HEK293T (cell line): ENCODE data around the gene F8.
A peak's percentile ranks its signal among the peaks of the same experiment; 100 is the strongest.

ENCODE experiments used
- CTCF ChIA-PET: fragments of 350-600 bp; formaldehyde crosslinking; extraction: SDS; loops from one replicate; lab custom pipeline; 2021; ENCODE audit warnings: antibody characterized with exemption, inconsistent platforms; lab: Yijun Ruan, JAX
- POLR2A ChIA-PET: fragments of 350-600 bp; formaldehyde crosslinking; extraction: SDS; loops from one replicate; lab custom pipeline; 2020; ENCODE audit warnings: antibody characterized with exemption, inconsistent platforms; lab: Yijun Ruan, JAX
- DNase-seq: peaks from one replicate; pipeline ENCODE4 v3.0.0; 2012; ENCODE audit warnings: mixed read lengths; ENCODE audit errors: extremely low spot score
- ARNT ChIP-seq: fragments of 450-650 bp; IDR thresholded peaks from 2 replicates; pipeline ENCODE4 v1.6.1; 2017; ENCODE audit warnings: mild to moderate bottlenecking
- BHLHE40 ChIP-seq: fragments of 450-650 bp; IDR thresholded peaks from 2 replicates; pipeline ENCODE4 v1.6.1; 2016; ENCODE audit warnings: mild to moderate bottlenecking, moderate library complexity, borderline replicate concordance
- CTBP1 ChIP-seq: fragments of 450-650 bp; IDR thresholded peaks from 2 replicates; pipeline ENCODE4 v1.6.1; 2016; ENCODE audit warnings: borderline replicate concordance
- ELF4 ChIP-seq: fragments of 450-650 bp; IDR thresholded peaks from 2 replicates; pipeline ENCODE4 v1.6.1; 2017; ENCODE audit warnings: antibody characterized with exemption
- FOXA1 ChIP-seq: fragments of 450-650 bp; IDR thresholded peaks from 2 replicates; pipeline ENCODE4 v1.6.1; 2016; ENCODE audit warnings: mild to moderate bottlenecking
- FOXK2 ChIP-seq: fragments of 450-650 bp; IDR thresholded peaks from 2 replicates; pipeline ENCODE4 v1.6.1; 2016; ENCODE audit warnings: mild to moderate bottlenecking
- FOXM1 ChIP-seq: fragments of 450-650 bp; IDR thresholded peaks from 2 replicates; pipeline ENCODE4 v1.6.1; 2017; ENCODE audit warnings: mild to moderate bottlenecking, borderline replicate concordance
- HDGF ChIP-seq: fragments of 450-650 bp; IDR thresholded peaks from 2 replicates; pipeline ENCODE4 v1.6.1; 2017; ENCODE audit warnings: antibody characterized with exemption, borderline replicate concordance
- L3MBTL2 ChIP-seq: fragments of 450-650 bp; conservative IDR thresholded peaks from 2 replicates; pipeline ENCODE4 v1.6.1; 2016; ENCODE audit warnings: mild to moderate bottlenecking
- LEF1 ChIP-seq: fragments of 450-650 bp; IDR thresholded peaks from 2 replicates; pipeline ENCODE4 v1.6.1; 2017; ENCODE audit warnings: mild to moderate bottlenecking, borderline replicate concordance
- NFRKB ChIP-seq: fragments of 450-650 bp; IDR thresholded peaks from 2 replicates; pipeline ENCODE4 v1.6.1; 2016; ENCODE audit warnings: mild to moderate bottlenecking, moderate library complexity
- PKNOX1 ChIP-seq: fragments of 450-650 bp; IDR thresholded peaks from 2 replicates; pipeline ENCODE4 v1.6.1; 2016
- SP1 ChIP-seq: fragments of 450-650 bp; IDR thresholded peaks from 2 replicates; pipeline ENCODE4 v1.6.1; 2017
- SUZ12 ChIP-seq: fragments of 450-650 bp; IDR thresholded peaks from 2 replicates; pipeline ENCODE4 v1.6.1; 2016; ENCODE audit warnings: mild to moderate bottlenecking
- TARDBP ChIP-seq: fragments of 450-650 bp; IDR thresholded peaks from 2 replicates; pipeline ENCODE4 v1.6.1; 2016
- ZNF384 ChIP-seq: fragments of 450-650 bp; IDR thresholded peaks from 2 replicates; pipeline ENCODE4 v1.6.1; 2016

Gene F8

GRCh38 chrX:155056471-155056870, 33.9 kb upstream of the F8 start:
- ChIA-PET POLR2A (no interaction called here), CTCF (interaction anchor here (0.8 to 1.6 kb wide), 6 partner anchors 8 to 139 kb away, joined by 3 to 7 read pairs (median 4); no protein-coding TSS in a partner anchor)
- DNase-seq, result no peak
- TF ChIP-seq PKNOX1 (no peak), FOXA1 (no peak), FOXK2 (no peak), TARDBP (no peak), CTBP1 (no peak), LEF1 (no peak)

GRCh38 chrX:155055494-155055893, 33.0 kb upstream of the F8 start:
- TF ChIP-seq PKNOX1, result no peak
- POLR2A ChIA-PET, result no interaction called here
- no peak for DNase-seq
- CTCF ChIA-PET, result interaction anchor here (1.0 kb wide), 1 partner anchor 138 kb away, joined by 3 read pairs; no protein-coding TSS in a partner anchor

GRCh38 chrX:155054255-155054654, 31.7 kb upstream of the F8 start:
- DNase-seq, result no peak
- POLR2A ChIA-PET, result no interaction called here
- CTCF ChIA-PET, result no interaction called here
- no peak for TF ChIP-seq BHLHE40
- TF ChIP-seq LEF1, result no peak
- TF ChIP-seq ELF4, result no peak
- no peak for TF ChIP-seq SP1
- TF ChIP-seq L3MBTL2, result no peak

GRCh38 chrX:155053656-155054055, 31.1 kb upstream of the F8 start:
- ChIA-PET CTCF (no interaction called here), POLR2A (no interaction called here)
- DNase-seq, result no peak
- TF ChIP-seq HDGF (no peak), ELF4 (no peak), LEF1 (no peak), FOXA1 (no peak), SP1 (no peak), FOXM1 (no peak), CTBP1 (no peak), NFRKB (no peak), TARDBP (no peak), PKNOX1 (no peak), SUZ12 (no peak), FOXK2 (no peak), ZNF384 (no peak)

- POLR2A ChIA-PET, result no interaction called here
- DNase-seq, result no peak
- CTCF ChIA-PET, result interaction anchor here (0.7 kb wide), 1 partner anchor 25 kb away, joined by 3 read pairs; no protein-coding TSS in a partner anchor
- no peak for TF ChIP-seq ZNF384
- no peak for TF ChIP-seq FOXA1
- TF ChIP-seq FOXK2, result no peak
- TF ChIP-seq NFRKB, result no peak
- no peak for TF ChIP-seq ELF4
- no peak for TF ChIP-seq SUZ12
- no peak for TF ChIP-seq ARNT
- no peak for TF ChIP-seq L3MBTL2
Observed at GRCh38 chrX:155052738-155053498, 30.4 kb upstream of the F8 start.

GRCh38 chrX:155048977-155049619, 26.6 kb upstream of the F8 start:
- TF ChIP-seq ELF4 (no peak), HDGF (no peak), L3MBTL2 (no peak), SP1 (no peak), LEF1 (no peak), ZNF384 (no peak), FOXA1 (no peak), SUZ12 (no peak), FOXM1 (no peak), PKNOX1 (no peak), BHLHE40 (no peak), NFRKB (no peak), TARDBP (no peak), CTBP1 (no peak), ARNT (no peak), FOXK2 (no peak)
- peak; percentile 77 for DNase-seq
- CTCF ChIA-PET, result interaction anchor here (0.6 to 1.7 kb wide), 6 partner anchors 8 to 131 kb away, joined by 3 to 4 read pairs (median 3); partner anchors contain the start of gene FUNDC2
- POLR2A ChIA-PET, result interaction anchor here (1.2 to 1.5 kb wide), 2 partner anchors 22 to 23 kb away, joined by 3 to 4 read pairs; partner anchors contain the start of gene FUNDC2
